Measurements from ENCODE around the gene TSPAN17. TPM values are rescaled to one million over a fixed set of nuclear protein-coding genes. Genes with fewer than 3 reads are reported as not detected.

Gene TSPAN17
- total and polyA plus RNA-seq, 9 of the 15 experiments (the other 6 are each of a cell fraction or from before 2014, with no cell fraction given), result 0.73 to 58.3 (median 34.5) TPM

DNA sequence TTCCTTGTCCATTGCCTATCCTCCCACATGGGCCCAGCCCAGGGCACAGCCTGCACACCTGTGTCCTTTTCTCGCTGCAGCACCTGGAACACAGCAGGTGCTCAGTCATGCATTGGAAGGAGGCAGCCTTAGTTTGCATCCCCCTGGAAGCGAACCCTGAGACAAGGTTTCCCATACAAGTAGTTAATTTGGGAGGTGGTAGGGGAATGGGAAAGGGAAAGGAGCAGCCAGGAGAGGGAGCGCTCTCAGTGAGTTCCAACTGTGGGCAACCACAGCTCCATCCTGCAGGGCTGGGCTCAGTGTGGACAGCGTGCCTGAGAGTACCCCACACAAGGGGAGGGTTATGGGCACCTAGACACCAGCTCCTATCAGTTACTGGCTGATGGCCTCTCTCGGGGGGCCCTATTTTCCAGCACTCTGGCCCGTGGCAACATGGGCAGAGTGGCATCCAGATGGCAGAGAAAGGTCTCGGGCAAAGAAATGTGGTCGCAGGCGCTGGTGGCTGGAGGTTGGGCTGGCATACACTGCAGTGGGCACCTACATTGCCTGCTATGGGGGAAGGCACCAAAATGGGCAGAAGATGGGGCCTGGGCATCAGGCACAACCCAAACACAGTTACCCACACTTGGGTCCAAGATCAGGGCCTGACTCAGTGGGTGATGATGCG is 50.1 kb downstream of the TSPAN17 start:
- Histone ChIP-seq H3K27me3 (ENCODE audit: control insufficient read depth in 2 of 2, insufficient read depth in 2 of 2, low read length in 2 of 2) (peaks cover 57 to 87% of the 10 kb centered on the region in 2 experiments; a peak in 4 of 5 replicates), H3K4me3 (no peak overlapping the region), H3K9me1 (ENCODE audit: control insufficient read depth, insufficient read depth, low read length) (no peaks in the 10 kb centered on the region), H3K4me1 (replicated peaks in 1 of 2; ENCODE audit: control insufficient read depth in 2 of 2, insufficient read depth in 2 of 2, low read length in 2 of 2) (peaks cover 0 to 12% of the 10 kb centered on the region in 2 experiments; a peak in 3 of 5 replicates), H3K36me3 (ENCODE audit: control insufficient read depth, insufficient read depth, low read length) (no peaks in the 10 kb centered on the region), H3K9ac (ENCODE audit: insufficient read depth in 1 of 2, low read depth in 2 of 2, low read length in 2 of 2) (no peak overlapping the region), H3K9me3 (replicated peaks; ENCODE audit: control insufficient read depth, insufficient read depth, low read depth, low read length) (no peaks in the 10 kb centered on the region), H2AFZ (ENCODE audit: low read depth, low read length) (no peak overlapping the region), H3K79me2 (ENCODE audit: control insufficient read depth, insufficient read depth, low read length) (no peaks in the 10 kb centered on the region), H4K20me1 (replicated peaks; ENCODE audit: control insufficient read depth, insufficient read depth, low read length) (no peaks in the 10 kb centered on the region; the same call in 1 of the 2 replicates), H3K27ac (ENCODE audit: extremely low read depth, low read depth, low read length) (no peak overlapping the region), H3K4me2 (ENCODE audit: insufficient read depth, low read length) (no peak overlapping the region)
- no peak for ATAC-seq
- in situ Hi-C loops (cut with MboI), result no loop called here
- BruUV-seq (replicated peaks), result no TSS peak
- ChIA-PET POLR2A (no interaction called here), CTCF (ENCODE audit: low intra/inter-chr PET ratio) (no interaction called here)
- no peak for FAIRE-seq
- 1% methylated on average over 10 of the region's 10 CpGs for WGBS (ENCODE audit: insufficient coverage, low coverage, missing lambda C conversion rate)
- DNase-seq (ENCODE audit: extremely low read depth in 1 of 4, low spot score in 3 of 4), result no peak
- intact Hi-C loops (cut with micrococcal nuclease), result no loop called here
- TF ChIP-seq, protein P1, sequence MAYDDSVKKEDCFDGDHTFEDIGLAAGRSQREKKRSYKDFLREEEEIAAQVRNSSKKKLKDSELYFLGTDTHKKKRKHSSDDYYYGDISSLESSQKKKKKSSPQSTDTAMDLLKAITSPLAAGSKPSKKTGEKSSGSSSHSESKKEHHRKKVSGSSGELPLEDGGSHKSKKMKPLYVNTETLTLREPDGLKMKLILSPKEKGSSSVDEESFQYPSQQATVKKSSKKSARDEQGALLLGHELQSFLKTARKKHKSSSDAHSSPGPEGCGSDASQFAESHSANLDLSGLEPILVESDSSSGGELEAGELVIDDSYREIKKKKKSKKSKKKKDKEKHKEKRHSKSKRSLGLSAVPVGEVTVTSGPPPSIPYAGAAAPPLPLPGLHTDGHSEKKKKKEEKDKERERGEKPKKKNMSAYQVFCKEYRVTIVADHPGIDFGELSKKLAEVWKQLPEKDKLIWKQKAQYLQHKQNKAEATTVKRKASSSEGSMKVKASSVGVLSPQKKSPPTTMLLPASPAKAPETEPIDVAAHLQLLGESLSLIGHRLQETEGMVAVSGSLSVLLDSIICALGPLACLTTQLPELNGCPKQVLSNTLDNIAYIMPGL (CRISPR knock-in tag; IDR thresholded peaks at IDR 0.05), result no peak
- TF ChIP-seq PTRF (tag; IDR thresholded peaks at IDR 0.05) (no peak), NFXL1 (CRISPR knock-in tag; IDR thresholded peaks at IDR 0.05) (no peak), ZNF324 (CRISPR knock-in tag; IDR thresholded peaks at IDR 0.05) (no peak)
- TF ChIP-seq, protein P2, sequence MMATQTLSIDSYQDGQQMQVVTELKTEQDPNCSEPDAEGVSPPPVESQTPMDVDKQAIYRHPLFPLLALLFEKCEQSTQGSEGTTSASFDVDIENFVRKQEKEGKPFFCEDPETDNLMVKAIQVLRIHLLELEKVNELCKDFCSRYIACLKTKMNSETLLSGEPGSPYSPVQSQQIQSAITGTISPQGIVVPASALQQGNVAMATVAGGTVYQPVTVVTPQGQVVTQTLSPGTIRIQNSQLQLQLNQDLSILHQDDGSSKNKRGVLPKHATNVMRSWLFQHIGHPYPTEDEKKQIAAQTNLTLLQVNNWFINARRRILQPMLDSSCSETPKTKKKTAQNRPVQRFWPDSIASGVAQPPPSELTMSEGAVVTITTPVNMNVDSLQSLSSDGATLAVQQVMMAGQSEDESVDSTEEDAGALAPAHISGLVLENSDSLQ (IDR thresholded peaks at IDR 0.05), result no peak
- TF ChIP-seq, protein P3, sequence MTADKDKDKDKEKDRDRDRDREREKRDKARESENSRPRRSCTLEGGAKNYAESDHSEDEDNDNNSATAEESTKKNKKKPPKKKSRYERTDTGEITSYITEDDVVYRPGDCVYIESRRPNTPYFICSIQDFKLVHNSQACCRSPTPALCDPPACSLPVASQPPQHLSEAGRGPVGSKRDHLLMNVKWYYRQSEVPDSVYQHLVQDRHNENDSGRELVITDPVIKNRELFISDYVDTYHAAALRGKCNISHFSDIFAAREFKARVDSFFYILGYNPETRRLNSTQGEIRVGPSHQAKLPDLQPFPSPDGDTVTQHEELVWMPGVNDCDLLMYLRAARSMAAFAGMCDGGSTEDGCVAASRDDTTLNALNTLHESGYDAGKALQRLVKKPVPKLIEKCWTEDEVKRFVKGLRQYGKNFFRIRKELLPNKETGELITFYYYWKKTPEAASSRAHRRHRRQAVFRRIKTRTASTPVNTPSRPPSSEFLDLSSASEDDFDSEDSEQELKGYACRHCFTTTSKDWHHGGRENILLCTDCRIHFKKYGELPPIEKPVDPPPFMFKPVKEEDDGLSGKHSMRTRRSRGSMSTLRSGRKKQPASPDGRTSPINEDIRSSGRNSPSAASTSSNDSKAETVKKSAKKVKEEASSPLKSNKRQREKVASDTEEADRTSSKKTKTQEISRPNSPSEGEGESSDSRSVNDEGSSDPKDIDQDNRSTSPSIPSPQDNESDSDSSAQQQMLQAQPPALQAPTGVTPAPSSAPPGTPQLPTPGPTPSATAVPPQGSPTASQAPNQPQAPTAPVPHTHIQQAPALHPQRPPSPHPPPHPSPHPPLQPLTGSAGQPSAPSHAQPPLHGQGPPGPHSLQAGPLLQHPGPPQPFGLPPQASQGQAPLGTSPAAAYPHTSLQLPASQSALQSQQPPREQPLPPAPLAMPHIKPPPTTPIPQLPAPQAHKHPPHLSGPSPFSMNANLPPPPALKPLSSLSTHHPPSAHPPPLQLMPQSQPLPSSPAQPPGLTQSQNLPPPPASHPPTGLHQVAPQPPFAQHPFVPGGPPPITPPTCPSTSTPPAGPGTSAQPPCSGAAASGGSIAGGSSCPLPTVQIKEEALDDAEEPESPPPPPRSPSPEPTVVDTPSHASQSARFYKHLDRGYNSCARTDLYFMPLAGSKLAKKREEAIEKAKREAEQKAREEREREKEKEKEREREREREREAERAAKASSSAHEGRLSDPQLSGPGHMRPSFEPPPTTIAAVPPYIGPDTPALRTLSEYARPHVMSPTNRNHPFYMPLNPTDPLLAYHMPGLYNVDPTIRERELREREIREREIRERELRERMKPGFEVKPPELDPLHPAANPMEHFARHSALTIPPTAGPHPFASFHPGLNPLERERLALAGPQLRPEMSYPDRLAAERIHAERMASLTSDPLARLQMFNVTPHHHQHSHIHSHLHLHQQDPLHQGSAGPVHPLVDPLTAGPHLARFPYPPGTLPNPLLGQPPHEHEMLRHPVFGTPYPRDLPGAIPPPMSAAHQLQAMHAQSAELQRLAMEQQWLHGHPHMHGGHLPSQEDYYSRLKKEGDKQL (CRISPR knock-in tag; IDR thresholded peaks at IDR 0.05; ENCODE audit: borderline replicate concordance), result no peak
- TF ChIP-seq, protein P4, sequence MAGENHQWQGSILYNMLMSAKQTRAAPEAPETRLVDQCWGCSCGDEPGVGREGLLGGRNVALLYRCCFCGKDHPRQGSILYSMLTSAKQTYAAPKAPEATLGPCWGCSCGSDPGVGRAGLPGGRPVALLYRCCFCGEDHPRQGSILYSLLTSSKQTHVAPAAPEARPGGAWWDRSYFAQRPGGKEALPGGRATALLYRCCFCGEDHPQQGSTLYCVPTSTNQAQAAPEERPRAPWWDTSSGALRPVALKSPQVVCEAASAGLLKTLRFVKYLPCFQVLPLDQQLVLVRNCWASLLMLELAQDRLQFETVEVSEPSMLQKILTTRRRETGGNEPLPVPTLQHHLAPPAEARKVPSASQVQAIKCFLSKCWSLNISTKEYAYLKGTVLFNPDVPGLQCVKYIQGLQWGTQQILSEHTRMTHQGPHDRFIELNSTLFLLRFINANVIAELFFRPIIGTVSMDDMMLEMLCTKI (IDR thresholded peaks at IDR 0.05; ENCODE audit: partially characterized antibody), result no peak
